ENCODE results near the gene EXOC2.

The EXOC2 gene

GRCh38 chr6:439641-440167 is 253.2 kb downstream of the EXOC2 start:
- no peak for DNase-seq

- no peak for DNase-seq
Measured at GRCh38 chr6:438634-439170, 254.2 kb downstream of the EXOC2 start.

- DNase-seq: no peak
Measured at GRCh38 chr6:437037-437392, 255.9 kb downstream of the EXOC2 start.

- DNase-seq: peak; percentile 67
Measured at GRCh38 chr6:436308-437036, 256.5 kb downstream of the EXOC2 start.

- DNase-seq: no peak
Measured at GRCh38 chr6:435441-436307, 257.3 kb downstream of the EXOC2 start.

Data from fibroblast of skin of scalp (primary cell).